Esophagus muscularis mucosa (tissue), 4 donors: Measurements from ENCODE around the gene USF2. TPM values are rescaled to one million over a fixed set of nuclear protein-coding genes. Genes with fewer than 3 reads are reported as not detected.

Experiments used
- DNase-seq: peaks from one replicate; pipeline ENCODE4 v3.0.0-alpha.2; 2017; ENCODE audit errors: extremely low spot score
- H3K27ac ChIP-seq, 4 donors: fragments of 200-600 bp; sonication (generic); replicated peaks in 1 of 4; 1 replicate in 3 of 4; 2 replicates in 1 of 4; pipeline ENCODE4 v1.5.1; 2016 to 2019; ENCODE audit warnings: mild to moderate bottlenecking in 1 of 4
- H3K27me3 ChIP-seq, 4 donors: fragments of 200-600 bp; sonication (generic); one replicate each; pipeline versions ENCODE4 v1.5.1 to v1.6.0; 2016 to 2019
- H3K36me3 ChIP-seq, 4 donors: fragments of 200-600 bp; sonication (generic); one replicate each; pipeline ENCODE4 v1.5.1; 2016 to 2019
- H3K4me1 ChIP-seq, 4 donors: fragments of 200-600 bp; sonication (generic); one replicate each; pipeline ENCODE4 v1.5.1; 2016 to 2019
- H3K4me3 ChIP-seq, 4 donors: fragments of 200-600 bp; sonication (generic); 1 replicate in 2 of 4; 2 replicates in 2 of 4; pipeline ENCODE4 v1.5.1; 2016 to 2019; ENCODE audit warnings: mild to moderate bottlenecking in 4 of 4, moderate library complexity in 1 of 4
- H3K9me3 ChIP-seq, 4 donors: fragments of 200-600 bp; sonication (generic); 1 replicate in 3 of 4; 2 replicates in 1 of 4; pipeline ENCODE4 v1.5.1; 2016 to 2019
- EP300 ChIP-seq: sonication (generic); formaldehyde crosslinking; IDR thresholded peaks from one replicate; pipeline ENCODE4 v1.6.1; 2017; ENCODE audit warnings: antibody characterized with exemption
- POLR2A ChIP-seq: fragments of 450-650 bp; IDR thresholded peaks from one replicate; pipeline ENCODE4 v1.6.1; 2017; ENCODE audit warnings: antibody characterized with exemption, moderate library complexity, mild to moderate bottlenecking, low read depth
- POLR2AphosphoS5 ChIP-seq, 2 donors: sonication (generic); formaldehyde crosslinking; IDR thresholded peaks; one replicate each; pipeline ENCODE4 v1.6.1; 2017; ENCODE audit warnings: antibody characterized with exemption in 2 of 2
- WGBS: methylation state at CpG from one replicate; pipeline ENCODE4 v1.1.5; 2018; 5-methylcytosine and 5-hydroxymethylcytosine counted together
- intact Hi-C: fragments of 100-400 bp; cut with DNase I; formaldehyde crosslinking; loops from one replicate; pipeline ENCODE4 v1.15.1; 2023
- total RNA-seq, 4 donors: library from RNA; depleted of rRNA; stranded (reverse); fragments of >200 nt; gene quantifications; one replicate each; pipeline versions ENCODE4 v1.1.0 to v1.2.1, GENCODE V29; 2016
- TF ChIP-seq, protein P1 (sequence below), 3 experiments: fragments of 200-600 bp in 2 of 3; fragments of 450-650 bp in 1 of 3; sonication (generic) in 2 of 3; IDR thresholded peaks; one replicate each; pipeline ENCODE4 v1.5.1; 2017 to 2019; ENCODE audit warnings: antibody characterized with exemption in 3 of 3, mild to moderate bottlenecking in 2 of 3, moderate library complexity in 1 of 3

USF2 gene
- total RNA-seq, 4 donors from 2014 or later: 111 to 122 (median 116) TPM

DNA sequence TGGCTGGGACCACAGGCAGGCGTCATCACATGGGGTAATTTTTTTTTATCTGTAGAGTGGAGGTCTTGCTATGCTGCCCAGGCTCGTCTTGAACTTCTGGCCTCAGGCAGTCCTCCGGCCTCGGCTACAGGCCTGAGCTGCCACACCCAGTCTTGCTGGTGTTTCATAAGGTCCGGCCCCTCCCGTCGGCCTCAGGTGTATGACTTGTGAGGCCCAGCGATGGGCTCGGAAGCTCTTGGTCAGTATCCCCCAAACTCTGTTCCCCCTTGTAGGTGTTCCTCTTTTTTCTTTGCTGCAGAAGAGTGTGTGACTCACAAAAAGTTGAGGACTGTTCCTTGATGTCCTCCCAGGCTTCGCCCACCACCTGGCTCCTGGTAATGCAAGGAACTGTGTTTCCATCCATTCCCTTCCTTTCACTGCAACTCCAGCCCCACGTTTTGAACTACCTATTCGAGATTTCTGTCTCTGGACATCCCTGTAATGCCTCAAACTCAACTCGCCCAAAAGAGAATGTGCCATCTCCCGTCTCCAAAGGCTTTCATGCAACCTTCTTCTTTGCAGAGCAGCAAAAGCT, 5.0 kb downstream of the USF2 start:
- WGBS: 82% methylated on average over 13 of the region's 14 CpGs
- no peak overlapping the region for H3K4me3 ChIP-seq
- H3K4me1 ChIP-seq: peaks cover 8 to 20% (median 14%) of the 10 kb centered on the region in 4 donors
- intact Hi-C loops: loop anchor here (5.0 kb wide), 1 partner anchor 224 kb away; no protein-coding TSS in a partner anchor
- H3K27ac ChIP-seq: no peak overlapping the region
- no peaks in the 10 kb centered on the region for H3K27me3 ChIP-seq
- no peaks in the 10 kb centered on the region for H3K9me3 ChIP-seq
- no peak for TF ChIP-seq POLR2AphosphoS5 (IDR thresholded peaks at IDR 0.05)
- no peak for TF ChIP-seq POLR2A
- TF ChIP-seq, protein P1, sequence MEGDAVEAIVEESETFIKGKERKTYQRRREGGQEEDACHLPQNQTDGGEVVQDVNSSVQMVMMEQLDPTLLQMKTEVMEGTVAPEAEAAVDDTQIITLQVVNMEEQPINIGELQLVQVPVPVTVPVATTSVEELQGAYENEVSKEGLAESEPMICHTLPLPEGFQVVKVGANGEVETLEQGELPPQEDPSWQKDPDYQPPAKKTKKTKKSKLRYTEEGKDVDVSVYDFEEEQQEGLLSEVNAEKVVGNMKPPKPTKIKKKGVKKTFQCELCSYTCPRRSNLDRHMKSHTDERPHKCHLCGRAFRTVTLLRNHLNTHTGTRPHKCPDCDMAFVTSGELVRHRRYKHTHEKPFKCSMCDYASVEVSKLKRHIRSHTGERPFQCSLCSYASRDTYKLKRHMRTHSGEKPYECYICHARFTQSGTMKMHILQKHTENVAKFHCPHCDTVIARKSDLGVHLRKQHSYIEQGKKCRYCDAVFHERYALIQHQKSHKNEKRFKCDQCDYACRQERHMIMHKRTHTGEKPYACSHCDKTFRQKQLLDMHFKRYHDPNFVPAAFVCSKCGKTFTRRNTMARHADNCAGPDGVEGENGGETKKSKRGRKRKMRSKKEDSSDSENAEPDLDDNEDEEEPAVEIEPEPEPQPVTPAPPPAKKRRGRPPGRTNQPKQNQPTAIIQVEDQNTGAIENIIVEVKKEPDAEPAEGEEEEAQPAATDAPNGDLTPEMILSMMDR (IDR thresholded peaks at IDR 0.05): no peak
- TF ChIP-seq EP300: no peak
- no peak for DNase-seq
- H3K36me3 ChIP-seq: peaks cover 52 to 88% (median 84%) of the 10 kb centered on the region in 4 donors

DNA sequence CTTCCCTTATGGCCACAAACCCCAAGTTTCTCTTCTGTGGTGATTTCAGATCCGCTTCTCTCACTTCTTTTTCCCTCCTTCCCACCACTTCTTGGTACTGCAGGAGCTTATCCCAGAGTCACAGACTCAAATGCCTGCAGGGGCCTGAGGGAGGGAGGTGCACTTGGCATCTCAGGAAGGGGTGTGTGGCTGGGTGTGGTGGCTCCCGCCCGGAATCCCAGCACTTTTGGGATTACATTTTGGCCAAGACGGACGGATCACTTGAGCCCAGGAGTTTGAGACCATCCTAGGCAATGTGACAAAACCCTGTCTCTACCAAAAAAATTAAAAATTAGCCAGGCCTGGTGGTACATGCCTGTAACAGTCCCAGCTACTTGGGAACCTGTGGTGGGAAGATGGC, 5.6 kb downstream of the USF2 start:
- H3K36me3 ChIP-seq: peaks cover 58 to 94% (median 90%) of the 10 kb centered on the region in 4 donors
- H3K9me3 ChIP-seq: no peaks in the 10 kb centered on the region
- H3K27ac ChIP-seq: no peak overlapping the region
- WGBS: 74% methylated on average over 5 of the region's 5 CpGs
- H3K4me3 ChIP-seq: no peak overlapping the region
- peaks cover 8 to 20% (median 14%) of the 10 kb centered on the region in 4 donors for H3K4me1 ChIP-seq
- intact Hi-C loops: loop anchor here (5.0 kb wide), 1 partner anchor 223 kb away; no protein-coding TSS in a partner anchor
- TF ChIP-seq POLR2A (no peak), POLR2AphosphoS5 (IDR thresholded peaks at IDR 0.05) (no peak), EP300 (no peak)
- TF ChIP-seq, protein P1 (IDR thresholded peaks at IDR 0.05): no peak
- no peak for DNase-seq
- no peaks in the 10 kb centered on the region for H3K27me3 ChIP-seq

DNA sequence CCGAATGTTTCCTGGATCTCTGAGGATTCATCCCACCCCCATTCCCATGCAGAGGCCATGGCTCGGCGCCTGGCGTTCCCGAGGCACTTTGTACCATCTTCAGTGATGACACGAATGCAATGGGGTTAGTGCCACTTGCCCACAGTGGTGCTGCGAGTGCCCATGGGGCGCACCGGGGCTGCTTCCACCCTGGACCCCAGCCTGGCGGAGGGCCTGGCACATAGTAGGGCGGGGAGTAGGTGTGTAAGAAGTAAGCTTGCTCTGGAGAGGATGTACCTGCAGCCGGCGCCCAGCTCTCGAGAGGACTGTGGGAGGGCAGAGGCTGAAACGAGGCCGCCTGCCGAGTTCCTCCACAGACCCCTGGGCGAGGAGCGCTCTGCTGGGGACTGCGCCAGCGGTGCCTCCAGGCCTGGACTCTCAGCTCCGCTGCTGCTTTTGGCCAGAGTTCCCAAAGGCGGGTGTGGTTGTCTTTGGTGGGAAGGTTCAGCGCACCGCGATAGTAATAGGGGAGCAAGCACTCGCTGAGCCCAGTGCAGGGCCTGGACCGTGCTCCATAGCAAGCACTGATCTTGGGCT, 8.0 kb downstream of the USF2 start:
- peaks cover 0 to 14% (median 3%) of the 10 kb centered on the region in 4 donors for H3K4me1 ChIP-seq
- no peaks in the 10 kb centered on the region for H3K9me3 ChIP-seq
- H3K27me3 ChIP-seq: peaks cover 0 to 2% (median 0%) of the 10 kb centered on the region in 4 donors
- DNase-seq: no peak
- WGBS: 94% methylated on average over 24 of the region's 28 CpGs
- TF ChIP-seq, protein P1 (IDR thresholded peaks at IDR 0.05): no peak
- TF ChIP-seq POLR2A (no peak), POLR2AphosphoS5 (IDR thresholded peaks at IDR 0.05) (no peak), EP300 (no peak)
- intact Hi-C loops: no loop called here
- no peak overlapping the region for H3K27ac ChIP-seq
- no peak overlapping the region for H3K4me3 ChIP-seq
- H3K36me3 ChIP-seq: peaks cover 46 to 84% (median 79%) of the 10 kb centered on the region in 4 donors

DNA sequence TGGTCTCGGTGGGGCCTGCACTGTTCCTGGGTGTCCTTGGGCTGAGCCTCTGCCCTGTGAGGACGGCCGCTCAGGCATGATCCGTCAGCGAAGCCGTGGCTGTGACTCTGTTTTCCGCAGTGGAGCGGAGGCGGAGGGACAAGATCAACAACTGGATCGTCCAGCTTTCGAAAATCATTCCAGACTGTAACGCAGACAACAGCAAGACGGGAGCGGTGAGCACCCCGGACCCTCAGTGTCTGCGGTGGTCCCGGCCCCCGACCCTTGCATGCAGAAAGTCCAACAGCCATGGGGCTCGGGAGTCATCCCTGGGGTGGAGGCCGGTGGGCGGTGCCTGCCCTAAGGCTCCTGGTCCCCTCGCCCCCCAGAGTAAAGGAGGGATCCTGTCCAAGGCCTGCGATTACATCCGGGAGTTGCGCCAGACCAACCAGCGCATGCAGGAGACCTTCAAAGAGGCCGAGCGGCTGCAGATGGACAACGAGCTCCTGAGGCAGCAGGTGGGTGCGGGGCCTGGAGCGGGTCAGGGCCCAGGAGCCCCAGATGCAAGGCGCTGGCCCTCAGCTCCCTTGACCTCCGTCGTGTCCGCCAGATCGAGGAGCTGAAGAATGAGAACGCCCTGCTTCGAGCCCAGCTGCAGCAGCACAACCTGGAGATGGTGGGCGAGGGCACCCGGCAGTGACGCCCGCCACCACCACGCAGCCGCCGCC, 10.0 kb downstream of the USF2 start:
- TF ChIP-seq, protein P1 (IDR thresholded peaks at IDR 0.05): no peak
- intact Hi-C loops: no loop called here
- no peak for DNase-seq
- Histone ChIP-seq H3K27ac (no peak overlapping the region), H3K4me1 (peaks cover 0 to 11% (median 0%) of the 10 kb centered on the region in 4 donors), H3K4me3 (no peak overlapping the region), H3K27me3 (peaks cover 0 to 21% (median 2%) of the 10 kb centered on the region in 4 donors), H3K9me3 (no peaks in the 10 kb centered on the region), H3K36me3 (peaks cover 43 to 65% (median 59%) of the 10 kb centered on the region in 4 donors)
- 91% methylated on average over 40 of the region's 45 CpGs for WGBS
